OCI-LY7 (cell line): ENCODE data around the gene ELMO1.

Experiments used
- CTCF ChIP-seq: fragments of 200-600 bp; sonication (generic); conservative IDR thresholded peaks from 2 replicates; pipeline ENCODE4 v1.5.1; 2014; ENCODE audit warnings: mild to moderate bottlenecking, antibody characterized with exemption, low read length, moderate library complexity, mixed read lengths
- EZH2phosphoT487 ChIP-seq: fragments of 200-600 bp; sonication (generic); IDR thresholded peaks from 2 replicates; pipeline ENCODE4 v1.6.1; 2018; ENCODE audit warnings: low read depth, borderline replicate concordance, mild to moderate bottlenecking, mixed run types, antibody characterized with exemption, low read length, moderate library complexity, mixed read lengths

DNA sequence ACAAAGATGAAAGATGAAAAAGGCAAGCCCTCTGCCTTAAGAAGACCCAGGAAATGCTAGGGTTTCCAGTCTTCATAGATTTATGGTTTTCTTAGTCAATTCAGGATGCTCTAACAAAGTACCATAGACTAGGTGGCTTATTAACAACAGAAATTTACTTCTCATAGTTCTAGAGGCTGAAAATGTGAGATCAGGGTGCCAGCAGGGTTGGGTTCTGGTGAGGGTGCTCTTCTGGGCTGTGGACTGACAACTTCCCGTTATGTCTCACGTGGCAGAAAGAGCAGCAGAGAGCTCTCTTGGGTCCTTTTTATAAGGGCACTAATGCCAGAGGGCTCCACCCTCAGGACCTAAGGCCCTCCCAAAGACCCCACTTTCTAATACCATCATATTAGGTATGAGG is 23.7 kb downstream of the ELMO1 start:
- no peak for TF ChIP-seq CTCF
- no peak for TF ChIP-seq EZH2phosphoT487
